ENCODE measurements around the gene OR1F1. TPM values are rescaled to one million over a fixed set of nuclear protein-coding genes. Genes with fewer than 3 reads are reported as not detected.

The OR1F1 gene
- total RNA-seq, 1 experiment from 2014 or later = not detected

GRCh38 chr16:3220839-3221238, 32.8 kb downstream of the OR1F1 start:
- ChIA-PET CTCF (no interaction called here), POLR2A (no interaction called here)
- BruUV-seq (replicated peaks) = no TSS peak
- H3K4me3 Mint-ChIP-seq (ENCODE audit: unreplicated experiment) = no peak overlapping the region
- Histone ChIP-seq H3K27me3 (replicated peaks; ENCODE audit: control insufficient read depth, insufficient read depth, low read length) (no peaks in the 10 kb centered on the region), H3K9me3 (peaks cover 24% of the 10 kb centered on the region), H3K36me3 (ENCODE audit: control insufficient read depth, insufficient read depth, low read length) (peaks cover 4% of the 10 kb centered on the region; the same call in 1 of the 2 replicates), H3K4me1 (no peaks in the 10 kb centered on the region), H3K4me3 (ENCODE audit: low read depth, low read length) (no peak overlapping the region)
- no peak overlapping the region for H3K27ac Mint-ChIP-seq (ENCODE audit: unreplicated experiment)
- intact Hi-C loops (cut with micrococcal nuclease; ENCODE audit: unreplicated experiment) = no loop called here
- H3K27me3 Mint-ChIP-seq (ENCODE audit: insufficient read depth, unreplicated experiment) = no peaks in the 10 kb centered on the region
- no peak for DNase-seq
- TF ChIP-seq CTCF (IDR thresholded peaks at IDR 0.05; ENCODE audit: insufficient read depth in 1 of 2, low read depth in 1 of 2, low read length in 1 of 2, severe bottlenecking in 1 of 2, unreplicated experiment in 1 of 2) = no peak
- peaks cover 30% of the 10 kb centered on the region for H3K9me3 Mint-ChIP-seq (ENCODE audit: unreplicated experiment)
- H3K36me3 Mint-ChIP-seq (ENCODE audit: insufficient read depth, unreplicated experiment) = peaks cover 42% of the 10 kb centered on the region
- H3K4me1 Mint-ChIP-seq (ENCODE audit: low read depth, unreplicated experiment) = no peaks in the 10 kb centered on the region

GRCh38 chr16:3223913-3224515, 36.0 kb downstream of the OR1F1 start:
- Histone ChIP-seq H3K36me3 (ENCODE audit: control insufficient read depth, insufficient read depth, low read length) (peaks cover 4% of the 10 kb centered on the region; the same call in 1 of the 2 replicates), H3K4me1 (no peaks in the 10 kb centered on the region), H3K4me3 (ENCODE audit: low read depth, low read length) (no peak overlapping the region), H3K9me3 (peaks cover 29% of the 10 kb centered on the region), H3K27me3 (replicated peaks; ENCODE audit: control insufficient read depth, insufficient read depth, low read length) (no peaks in the 10 kb centered on the region)
- Mint-ChIP-seq H3K36me3 (ENCODE audit: insufficient read depth, unreplicated experiment) (peaks cover 68% of the 10 kb centered on the region), H3K27ac (ENCODE audit: unreplicated experiment) (no peak overlapping the region), H3K4me1 (ENCODE audit: low read depth, unreplicated experiment) (no peaks in the 10 kb centered on the region), H3K4me3 (ENCODE audit: unreplicated experiment) (no peak overlapping the region), H3K27me3 (ENCODE audit: insufficient read depth, unreplicated experiment) (no peaks in the 10 kb centered on the region), H3K9me3 (ENCODE audit: unreplicated experiment) (peaks cover 49% of the 10 kb centered on the region)
- ChIA-PET CTCF (no interaction called here), POLR2A (no interaction called here)
- BruUV-seq (replicated peaks) = no TSS peak
- no peak for TF ChIP-seq CTCF (IDR thresholded peaks at IDR 0.05; ENCODE audit: insufficient read depth in 1 of 2, low read depth in 1 of 2, low read length in 1 of 2, severe bottlenecking in 1 of 2, unreplicated experiment in 1 of 2)
- intact Hi-C loops (cut with micrococcal nuclease; ENCODE audit: unreplicated experiment) = no loop called here
- no peak for DNase-seq

- peak overlapping the region; percentile 93 for H3K27ac Mint-ChIP-seq (ENCODE audit: unreplicated experiment)
- H3K36me3 Mint-ChIP-seq (ENCODE audit: insufficient read depth, unreplicated experiment) = peaks cover 44% of the 10 kb centered on the region
- peaks cover 8% of the 10 kb centered on the region for H3K9me3 Mint-ChIP-seq (ENCODE audit: unreplicated experiment)
- intact Hi-C loops (cut with micrococcal nuclease; ENCODE audit: unreplicated experiment) = loop anchor here (2.0 kb wide), 1 partner anchor 30 kb away; no protein-coding TSS in a partner anchor
- Histone ChIP-seq H3K36me3 (ENCODE audit: control insufficient read depth, insufficient read depth, low read length) (no peaks in the 10 kb centered on the region; the same call in 1 of the 2 replicates), H3K4me3 (ENCODE audit: low read depth, low read length) (peak overlapping the region; percentile 96), H3K9me3 (peaks cover 6% of the 10 kb centered on the region), H3K4me1 (0 out of 2 replicates have a peak, but pooled peaks cover 4% of the 10 kb centered on the region), H3K27me3 (replicated peaks; ENCODE audit: control insufficient read depth, insufficient read depth, low read length) (no peaks in the 10 kb centered on the region)
- BruUV-seq (replicated peaks) = TSS peak; percentile 33
- ChIA-PET POLR2A (interaction anchor here (0.8 kb wide), 1 partner anchor 50 kb away, joined by 4 read pairs; no protein-coding TSS in a partner anchor), CTCF (no interaction called here)
- H3K27me3 Mint-ChIP-seq (ENCODE audit: insufficient read depth, unreplicated experiment) = no peaks in the 10 kb centered on the region
- peak overlapping the region; percentile 83 for H3K4me3 Mint-ChIP-seq (ENCODE audit: unreplicated experiment)
- no peak for DNase-seq
- H3K4me1 Mint-ChIP-seq (ENCODE audit: low read depth, unreplicated experiment) = no peaks in the 10 kb centered on the region
- no peak for TF ChIP-seq CTCF (IDR thresholded peaks at IDR 0.05; ENCODE audit: insufficient read depth in 1 of 2, low read depth in 1 of 2, low read length in 1 of 2, severe bottlenecking in 1 of 2, unreplicated experiment in 1 of 2)
Measured at GRCh38 chr16:3234543-3234856, 46.5 kb downstream of the OR1F1 start.

Data from Caco-2 (cell line).